ENCODE results near the gene STK39. TPM values are rescaled to one million over a fixed set of nuclear protein-coding genes. Genes with fewer than 3 reads are reported as not detected.

STK39 gene
- total and polyA plus RNA-seq, 5 experiments from 2014 or later: 4.3 to 18.1 (median 8.3) TPM

- peaks cover 0 to 5% (median 0%) of the 10 kb centered on the region in 5 donors for H3K27me3 Mint-ChIP-seq
- H3K9me3 Mint-ChIP-seq: peaks cover 0 to 16% (median 16%) of the 10 kb centered on the region in 9 donors
- H3K36me3 Mint-ChIP-seq: peaks cover 0 to 14% (median 14%) of the 10 kb centered on the region in 3 donors
- POLR2A ChIA-PET: no interaction called here
- DNase-seq (no peak), ATAC-seq (no peak)
- peaks cover 0 to 5% (median 0%) of the 10 kb centered on the region in 4 donors for H3K4me1 Mint-ChIP-seq
- H3K4me3 Mint-ChIP-seq: no peak overlapping the region
- H3K27ac Mint-ChIP-seq: no peak overlapping the region
Measured at GRCh38 chr2:168255103-168255502, 7.7 kb upstream of the STK39 start.

- H3K27ac Mint-ChIP-seq: no peak overlapping the region
- ATAC-seq (no peak), DNase-seq (no peak)
- no peak overlapping the region for H3K4me3 Mint-ChIP-seq
- POLR2A ChIA-PET: no interaction called here
- H3K9me3 Mint-ChIP-seq: peaks cover 0 to 13% (median 10%) of the 10 kb centered on the region in 9 donors
- H3K36me3 Mint-ChIP-seq: peaks cover 0 to 9% (median 9%) of the 10 kb centered on the region in 3 donors
- peaks cover 0 to 5% (median 0%) of the 10 kb centered on the region in 4 donors for H3K4me1 Mint-ChIP-seq
- peaks cover 0 to 5% (median 0%) of the 10 kb centered on the region in 5 donors for H3K27me3 Mint-ChIP-seq
Measured at GRCh38 chr2:168254158-168254935, 7.0 kb upstream of the STK39 start.

- DNase-seq: no peak
- peaks cover 0 to 6% (median under 1%) of the 10 kb centered on the region in 4 donors for H3K4me1 Mint-ChIP-seq
- H3K27me3 Mint-ChIP-seq: peaks cover 0 to 5% (median 0%) of the 10 kb centered on the region in 5 donors
- H3K36me3 Mint-ChIP-seq: no peaks in the 10 kb centered on the region
- POLR2A ChIA-PET: no interaction called here
- H3K27ac Mint-ChIP-seq: peak overlapping the region in 1 of 10 donors; percentile 11
- H3K4me3 Mint-ChIP-seq: no peak overlapping the region
- no peak for ATAC-seq
- peaks cover 0 to 3% (median 2%) of the 10 kb centered on the region in 9 donors for H3K9me3 Mint-ChIP-seq
Measured at GRCh38 chr2:168253379-168253778, 6.0 kb upstream of the STK39 start.

GRCh38 chr2:168252976-168253375 lies 5.6 kb upstream of the STK39 start:
- H3K4me3 Mint-ChIP-seq: no peak overlapping the region
- POLR2A ChIA-PET: no interaction called here
- DNase-seq (no peak), ATAC-seq (no peak)
- H3K9me3 Mint-ChIP-seq: peaks cover 0 to 1% (median 0%) of the 10 kb centered on the region in 9 donors
- no peak overlapping the region for H3K27ac Mint-ChIP-seq
- peaks cover 0 to 10% (median 4%) of the 10 kb centered on the region in 4 donors for H3K4me1 Mint-ChIP-seq
- H3K27me3 Mint-ChIP-seq: peaks cover 0 to 5% (median 0%) of the 10 kb centered on the region in 5 donors
- no peaks in the 10 kb centered on the region for H3K36me3 Mint-ChIP-seq

- H3K4me1 Mint-ChIP-seq: peaks cover 20 to 43% (median 39%) of the 10 kb centered on the region in 4 donors
- POLR2A ChIA-PET: interaction anchor here (0.8 kb wide), 1 partner anchor 9 kb away, joined by 3 read pairs; no protein-coding TSS in a partner anchor
- ATAC-seq: peak; percentile 69 to 73
- peaks cover 0 to 1% (median 0%) of the 10 kb centered on the region in 5 donors for H3K27me3 Mint-ChIP-seq
- H3K4me3 Mint-ChIP-seq: peak overlapping the region; percentile 84 to 96 (median 92)
- peak; percentile 68 to 92 (median 80) for DNase-seq
- peak overlapping the region; percentile 80 to 97 (median 93) for H3K27ac Mint-ChIP-seq
- H3K36me3 Mint-ChIP-seq: no peaks in the 10 kb centered on the region
- peaks cover 0 to 1% (median 0%) of the 10 kb centered on the region in 9 donors for H3K9me3 Mint-ChIP-seq
Measured at GRCh38 chr2:168246483-168247340, 683 bp downstream of the STK39 start.

- peaks cover 20 to 43% (median 39%) of the 10 kb centered on the region in 4 donors for H3K4me1 Mint-ChIP-seq
- H3K27me3 Mint-ChIP-seq: no peaks in the 10 kb centered on the region
- DNase-seq: no peak
- H3K9me3 Mint-ChIP-seq: peaks cover 0 to 1% (median 0%) of the 10 kb centered on the region in 9 donors
- peak overlapping the region; percentile 84 to 96 (median 92) for H3K4me3 Mint-ChIP-seq
- POLR2A ChIA-PET: no interaction called here
- peak overlapping the region; percentile 80 to 96 (median 92) for H3K27ac Mint-ChIP-seq
- ATAC-seq: no peak
- no peaks in the 10 kb centered on the region for H3K36me3 Mint-ChIP-seq
Measured at GRCh38 chr2:168246072-168246482, 1.3 kb downstream of the STK39 start.

GRCh38 chr2:168245074-168245825 lies 2.1 kb downstream of the STK39 start:
- H3K9me3 Mint-ChIP-seq: no peaks in the 10 kb centered on the region
- no peaks in the 10 kb centered on the region for H3K27me3 Mint-ChIP-seq
- DNase-seq (no peak), ATAC-seq (no peak)
- peak overlapping the region; percentile 40 to 92 (median 76) for H3K4me3 Mint-ChIP-seq
- H3K27ac Mint-ChIP-seq: peak overlapping the region; percentile 7 to 92 (median 62)
- POLR2A ChIA-PET: interaction anchor here (0.5 kb wide), 1 partner anchor 10 kb away, joined by 5 read pairs; no protein-coding TSS in a partner anchor
- H3K36me3 Mint-ChIP-seq: no peaks in the 10 kb centered on the region
- peaks cover 20 to 43% (median 39%) of the 10 kb centered on the region in 4 donors for H3K4me1 Mint-ChIP-seq

- Mint-ChIP-seq H3K9me3 (no peaks in the 10 kb centered on the region), H3K27ac (peak overlapping the region; percentile 12 to 90 (median 74)), H3K36me3 (no peaks in the 10 kb centered on the region), H3K27me3 (no peaks in the 10 kb centered on the region), H3K4me1 (peaks cover 21 to 43% (median 39%) of the 10 kb centered on the region in 4 donors), H3K4me3 (peak overlapping the region; percentile 5 to 77 (median 56))
- DNase-seq (peak in 8 of 10 donors; percentile 4 to 44 (median 18)), ATAC-seq (no peak)
- POLR2A ChIA-PET: no interaction called here
Measured at GRCh38 chr2:168244318-168244717, 3.1 kb downstream of the STK39 start.

GRCh38 chr2:168243061-168243460 lies 4.3 kb downstream of the STK39 start:
- H3K4me3 Mint-ChIP-seq: peak overlapping the region in 2 of 10 donors; percentile 8 to 34
- ATAC-seq: no peak
- POLR2A ChIA-PET: no interaction called here
- no peak for DNase-seq
- peaks cover 25 to 42% (median 37%) of the 10 kb centered on the region in 4 donors for H3K4me1 Mint-ChIP-seq
- peak overlapping the region in 5 of 10 donors; percentile 32 to 77 (median 63) for H3K27ac Mint-ChIP-seq
- H3K36me3 Mint-ChIP-seq: peaks cover 0 to under 1% (median 0%) of the 10 kb centered on the region in 3 donors
- no peaks in the 10 kb centered on the region for H3K27me3 Mint-ChIP-seq
- H3K9me3 Mint-ChIP-seq: no peaks in the 10 kb centered on the region

- peaks cover 0 to 8% (median 4%) of the 10 kb centered on the region in 3 donors for H3K36me3 Mint-ChIP-seq
- no peak for DNase-seq
- no peak for ATAC-seq
- no peaks in the 10 kb centered on the region for H3K9me3 Mint-ChIP-seq
- peaks cover 29 to 42% (median 40%) of the 10 kb centered on the region in 4 donors for H3K4me1 Mint-ChIP-seq
- POLR2A ChIA-PET: no interaction called here
- H3K27me3 Mint-ChIP-seq: no peaks in the 10 kb centered on the region
- H3K4me3 Mint-ChIP-seq: no peak overlapping the region
- H3K27ac Mint-ChIP-seq: no peak overlapping the region
Measured at GRCh38 chr2:168241746-168242145, 5.6 kb downstream of the STK39 start.

- H3K9me3 Mint-ChIP-seq: no peaks in the 10 kb centered on the region
- POLR2A ChIA-PET: no interaction called here
- ATAC-seq (peak; percentile 47 to 49), DNase-seq (no peak)
- no peaks in the 10 kb centered on the region for H3K27me3 Mint-ChIP-seq
- H3K36me3 Mint-ChIP-seq: peaks cover 0 to 8% (median 4%) of the 10 kb centered on the region in 3 donors
- no peak overlapping the region for H3K27ac Mint-ChIP-seq
- peaks cover 28 to 41% (median 38%) of the 10 kb centered on the region in 4 donors for H3K4me1 Mint-ChIP-seq
- no peak overlapping the region for H3K4me3 Mint-ChIP-seq
Measured at GRCh38 chr2:168241208-168241607, 6.2 kb downstream of the STK39 start.

- Mint-ChIP-seq H3K27me3 (no peaks in the 10 kb centered on the region), H3K9me3 (no peaks in the 10 kb centered on the region), H3K36me3 (peaks cover 0 to 8% (median 4%) of the 10 kb centered on the region in 3 donors), H3K27ac (no peak overlapping the region), H3K4me3 (no peak overlapping the region), H3K4me1 (peaks cover 22 to 31% (median 27%) of the 10 kb centered on the region in 4 donors)
- POLR2A ChIA-PET: no interaction called here
- no peak for DNase-seq
- no peak for ATAC-seq
Measured at GRCh38 chr2:168239281-168239680, 8.1 kb downstream of the STK39 start.
